HEK293 (cell line): Measurements from ENCODE around the gene KIF19.

Experiments
- CTCF ChIA-PET: fragments of 350-600 bp; formaldehyde crosslinking; extraction: SDS; loops from one replicate; lab custom pipeline; 2021; ENCODE audit warnings: antibody characterized with exemption; lab: Yijun Ruan, JAX
- POLR2A ChIA-PET: fragments of 300-600 bp; formaldehyde crosslinking; extraction: SDS; loops from one replicate; lab custom pipeline; 2020; ENCODE audit warnings: antibody characterized with exemption, inconsistent platforms; lab: Yijun Ruan, JAX
- H3K27ac ChIP-seq: fragments of 200-500 bp; sonication (Bioruptor generic); 2 replicates; pipeline ENCODE4 v1.5.1; 2014; ENCODE audit warnings: low read depth, low read length, control low read depth, inconsistent platforms; ENCODE audit errors: extremely low read depth
- H3K36me3 ChIP-seq, 2 experiments: fragments of 200-500 bp in 1 of 2; sonication (Bioruptor generic) in 1 of 2; 1 replicate in 1 of 2; 2 replicates in 1 of 2; pipeline ENCODE4 v1.5.1; 2014 to 2017; ENCODE audit warnings: inconsistent platforms in 2 of 2, low read length in 2 of 2; ENCODE audit not compliant: control insufficient read depth in 2 of 2, insufficient read depth in 1 of 2
- H3K4me1 ChIP-seq: fragments of 200-500 bp; sonication (Bioruptor generic); 2 replicates; pipeline ENCODE4 v1.5.1; 2014; ENCODE audit warnings: mild to moderate bottlenecking, low read length, inconsistent platforms; ENCODE audit not compliant: control insufficient read depth, insufficient read depth
- H3K4me3 ChIP-seq: 2 replicates; pipeline ENCODE4 v1.5.1; 2011; ENCODE audit warnings: low read depth, mild to moderate bottlenecking, control low read depth, low read length, moderate library complexity
- H3K9me3 ChIP-seq: fragments of 200-500 bp; sonication (Bioruptor generic); 2 replicates; pipeline ENCODE4 v1.5.1; 2014; ENCODE audit warnings: low read depth, low read length, inconsistent platforms; ENCODE audit not compliant: control insufficient read depth, insufficient read depth
- OSR2 ChIP-seq: fragments of 450-650 bp; formaldehyde crosslinking; IDR thresholded peaks from 2 replicates; pipeline ENCODE4 v1.5.1; 2016; ENCODE audit warnings: missing biosample characterization, missing genetic modification characterization
- PRDM2 ChIP-seq: fragments of 450-650 bp; formaldehyde crosslinking; IDR thresholded peaks from 2 replicates; pipeline ENCODE4 v1.5.1; 2016; ENCODE audit warnings: missing biosample characterization, missing genetic modification characterization, borderline replicate concordance
- SETDB1 ChIP-seq: IDR thresholded peaks from one replicate; pipeline ENCODE4 v1.6.1; 2017; ENCODE audit warnings: mild to moderate bottlenecking, low read length, moderate library complexity, mixed read lengths; ENCODE audit not compliant: insufficient read length
- ZBTB21 ChIP-seq: fragments of 450-650 bp; formaldehyde crosslinking; IDR thresholded peaks from 2 replicates; pipeline ENCODE4 v1.5.1; 2017; ENCODE audit warnings: missing biosample characterization, missing genetic modification characterization
- ZBTB6 ChIP-seq: fragments of 450-650 bp; formaldehyde crosslinking; IDR thresholded peaks from 2 replicates; pipeline ENCODE4 v1.5.1; 2017; ENCODE audit warnings: missing biosample characterization, missing genetic modification characterization
- ZBTB8A ChIP-seq: fragments of 450-650 bp; formaldehyde crosslinking; IDR thresholded peaks from 2 replicates; pipeline ENCODE4 v1.5.1; 2016; ENCODE audit warnings: missing biosample characterization, missing genetic modification characterization
- ZFHX2 ChIP-seq: fragments of 450-650 bp; formaldehyde crosslinking; conservative IDR thresholded peaks from 2 replicates; pipeline ENCODE4 v1.5.1; 2016; ENCODE audit warnings: missing biosample characterization, missing genetic modification characterization
- ZNF175 ChIP-seq: fragments of 450-650 bp; formaldehyde crosslinking; IDR thresholded peaks from 2 replicates; pipeline ENCODE4 v1.5.1; 2016; ENCODE audit warnings: missing biosample characterization, missing genetic modification characterization
- ZNF184 ChIP-seq: fragments of 450-650 bp; IDR thresholded peaks from 2 replicates; pipeline ENCODE4 v1.5.1; 2018; ENCODE audit warnings: missing biosample characterization, mild to moderate bottlenecking, missing genetic modification characterization
- ZNF280D ChIP-seq: fragments of 450-650 bp; formaldehyde crosslinking; IDR thresholded peaks from 2 replicates; pipeline ENCODE4 v1.5.1; 2016; ENCODE audit warnings: missing biosample characterization, missing genetic modification characterization
- ZNF433 ChIP-seq: fragments of 450-650 bp; formaldehyde crosslinking; IDR thresholded peaks from 2 replicates; pipeline ENCODE4 v1.5.1; 2016; ENCODE audit warnings: missing biosample characterization, missing genetic modification characterization, low read depth
- ZNF510 ChIP-seq: fragments of 450-650 bp; formaldehyde crosslinking; IDR thresholded peaks from 2 replicates; pipeline ENCODE4 v1.5.1; 2018; ENCODE audit warnings: mild to moderate bottlenecking, missing genetic modification characterization, missing biosample characterization; ENCODE audit not compliant: insufficient replicate concordance
- ZNF518A ChIP-seq: fragments of 450-650 bp; formaldehyde crosslinking; conservative IDR thresholded peaks from 2 replicates; pipeline ENCODE4 v1.5.1; 2016; ENCODE audit warnings: low read depth, missing biosample characterization, missing genetic modification characterization
- ZNF600 ChIP-seq: fragments of 450-650 bp; formaldehyde crosslinking; IDR thresholded peaks from 2 replicates; pipeline ENCODE4 v1.5.1; 2016; ENCODE audit warnings: missing biosample characterization, missing genetic modification characterization
- ZNF624 ChIP-seq: fragments of 450-650 bp; formaldehyde crosslinking; IDR thresholded peaks from 2 replicates; pipeline ENCODE4 v1.5.1; 2017; ENCODE audit warnings: missing biosample characterization, missing genetic modification characterization
- ZNF645 ChIP-seq: fragments of 450-650 bp; formaldehyde crosslinking; IDR thresholded peaks from 2 replicates; pipeline ENCODE4; 2016; ENCODE audit warnings: missing biosample characterization, missing genetic modification characterization
- ZNF701 ChIP-seq: fragments of 450-650 bp; formaldehyde crosslinking; IDR thresholded peaks from 2 replicates; pipeline ENCODE4 v1.5.1; 2016; ENCODE audit warnings: missing biosample characterization, missing genetic modification characterization
- ZNF707 ChIP-seq: fragments of 450-650 bp; formaldehyde crosslinking; IDR thresholded peaks from 2 replicates; pipeline ENCODE4 v1.5.1; 2016; ENCODE audit warnings: missing biosample characterization, missing genetic modification characterization
- ZNF830 ChIP-seq: fragments of 450-650 bp; IDR thresholded peaks from 2 replicates; pipeline ENCODE4 v1.5.0; 2018; ENCODE audit warnings: missing biosample characterization, missing genetic modification characterization, low read depth, mild to moderate bottlenecking, moderate library complexity

The KIF19 gene

GRCh38 chr17:74391771-74392170 is 65.7 kb downstream of the KIF19 start:
- Histone ChIP-seq H3K27ac (no peak overlapping the region), H3K36me3 (no peaks in the 10 kb centered on the region), H3K4me3 (no peak overlapping the region), H3K9me3 (no peaks in the 10 kb centered on the region), H3K4me1 (no peaks in the 10 kb centered on the region)
- TF ChIP-seq ZBTB8A (tag by site-specific recombination) (no peak), ZNF830 (no peak), PRDM2 (tag by site-specific recombination) (no peak), ZNF510 (tag by site-specific recombination) (no peak)
- CTCF ChIA-PET = interaction anchor here (0.6 to 5.0 kb wide), 6 partner anchors 9 to 65 kb away, joined by 4 to 34 read pairs (median 19); partner anchors contain the start of gene GPR142
- POLR2A ChIA-PET = no interaction called here

GRCh38 chr17:74392848-74393247 is 66.8 kb downstream of the KIF19 start:
- Histone ChIP-seq H3K27ac (no peak overlapping the region), H3K36me3 (no peaks in the 10 kb centered on the region), H3K4me3 (no peak overlapping the region), H3K4me1 (no peaks in the 10 kb centered on the region), H3K9me3 (no peaks in the 10 kb centered on the region)
- POLR2A ChIA-PET = interaction anchor here (0.8 kb wide), 1 partner anchor 37 kb away, joined by 3 read pairs; no protein-coding TSS in a partner anchor
- CTCF ChIA-PET = interaction anchor here (1.2 to 5.0 kb wide), 6 partner anchors 13 to 101 kb away, joined by 3 to 34 read pairs (median 19); partner anchors contain the start of gene GPR142
- TF ChIP-seq ZNF624 (tag by site-specific recombination) (no peak), ZNF518A (tag by site-specific recombination) (no peak), ZBTB6 (tag by site-specific recombination) (no peak), ZNF184 (no peak), ZNF280D (no peak), ZNF701 (tag by site-specific recombination) (no peak), ZNF433 (tag by site-specific recombination) (no peak), ZNF600 (no peak), ZNF707 (tag by site-specific recombination) (no peak), SETDB1 (no peak), ZNF645 (tag by site-specific recombination) (no peak), ZNF175 (tag by site-specific recombination) (no peak), ZFHX2 (tag by site-specific recombination) (no peak), OSR2 (tag by site-specific recombination) (no peak), ZBTB21 (no peak)
